Caco-2 (cell line): ENCODE results near the gene VSTM2L. TPM values are rescaled to one million over a fixed set of nuclear protein-coding genes. Genes with fewer than 3 reads are reported as not detected.

ENCODE experiments used
- BruUV-seq: library from RNA; stranded (reverse); fragments of 400-500 nt; replicated peaks from 2 replicates; lab custom pipeline; 2021; lab: Mats Ljungman, UMichigan
- CTCF ChIA-PET: fragments of 300-600 bp; sonication (Branson Sonifier 250); formaldehyde crosslinking; loops from one replicate; lab custom pipeline; 2022; ENCODE audit warnings: antibody characterized with exemption; lab: Charles Lee
- POLR2A ChIA-PET: fragments of 300-600 bp; sonication (Branson Sonifier 250); formaldehyde crosslinking; loops from one replicate; lab custom pipeline; 2022; ENCODE audit warnings: antibody characterized with exemption; lab: Charles Lee
- DNase-seq, 2 experiments: peaks; one replicate each; pipeline versions ENCODE4 v3.0.0 to v3.0.0-alpha.2; 2020 to 2022
- H3K27me3 ChIP-seq: replicated peaks from 2 replicates; pipeline ENCODE4 v1.6.0; 2011; ENCODE audit warnings: low read length; ENCODE audit not compliant: control insufficient read depth, insufficient read depth
- H3K36me3 ChIP-seq: 2 replicates; pipeline ENCODE4 v1.5.1; 2011; ENCODE audit warnings: low read length; ENCODE audit not compliant: control insufficient read depth, insufficient read depth
- H3K4me1 ChIP-seq: fragments of 250-450 bp; sonication (Bioruptor Pico); 2 replicates; pipeline ENCODE4 v1.5.1; 2020; ENCODE audit warnings: mild to moderate bottlenecking
- H3K4me3 ChIP-seq: 2 replicates; pipeline ENCODE4 v1.5.1; 2011; ENCODE audit warnings: low read depth, mild to moderate bottlenecking, control low read depth, low read length
- H3K9me3 ChIP-seq: fragments of 250-450 bp; sonication (Bioruptor Pico); 2 replicates; pipeline ENCODE4 v1.5.1; 2020; ENCODE audit warnings: mild to moderate bottlenecking, moderate library complexity
- H3K27ac Mint-ChIP-seq: one replicate; pipeline ENCODE4 v1.8.0; 2022; ENCODE audit warnings: mixed read lengths; ENCODE audit not compliant: unreplicated experiment
- H3K27me3 Mint-ChIP-seq: one replicate; pipeline ENCODE4 v1.8.0; 2022; ENCODE audit warnings: mixed read lengths; ENCODE audit not compliant: insufficient read depth, unreplicated experiment
- H3K36me3 Mint-ChIP-seq: one replicate; pipeline ENCODE4 v1.8.0; 2022; ENCODE audit warnings: mild to moderate bottlenecking, mixed read lengths; ENCODE audit not compliant: insufficient read depth, unreplicated experiment
- H3K4me1 Mint-ChIP-seq: one replicate; pipeline ENCODE4 v1.8.0; 2022; ENCODE audit warnings: low read depth, mixed read lengths; ENCODE audit not compliant: unreplicated experiment
- H3K4me3 Mint-ChIP-seq: one replicate; pipeline ENCODE4 v1.8.0; 2022; ENCODE audit warnings: mild to moderate bottlenecking, moderate library complexity, mixed read lengths; ENCODE audit not compliant: unreplicated experiment
- H3K9me3 Mint-ChIP-seq: one replicate; pipeline ENCODE4 v1.8.0; 2022; ENCODE audit warnings: mixed read lengths; ENCODE audit not compliant: unreplicated experiment
- CTCF ChIP-seq, 2 experiments: fragments of 200-600 bp in 1 of 2; IDR thresholded peaks; 1 replicate in 1 of 2; 2 replicates in 1 of 2; pipeline versions ENCODE4 v1.5.1 to v1.8.0; 2011 to 2022; ENCODE audit warnings: antibody characterized with exemption in 1 of 2, control low read depth in 1 of 2, inconsistent platforms in 1 of 2, low read depth in 1 of 2, low read length in 1 of 2, mild to moderate bottlenecking in 1 of 2, moderate library complexity in 1 of 2; ENCODE audit not compliant: insufficient read depth in 1 of 2, severe bottlenecking in 1 of 2, unreplicated experiment in 1 of 2
- intact Hi-C: fragments of 100-400 bp; cut with micrococcal nuclease; formaldehyde crosslinking; loops from one replicate; pipeline ENCODE4 v1.10.0; 2022; ENCODE audit not compliant: unreplicated experiment
- total RNA-seq: library from RNA; stranded (reverse); gene quantifications from 2 replicates; pipeline ENCODE4 v1.2.3, GENCODE V29; 2022

VSTM2L gene
- total RNA-seq, 1 experiment from 2014 or later: not detected

- no peak for DNase-seq
- Mint-ChIP-seq H3K36me3 (peaks cover 23% of the 10 kb centered on the region), H3K9me3 (no peaks in the 10 kb centered on the region), H3K4me3 (no peak overlapping the region), H3K27ac (no peak overlapping the region), H3K27me3 (no peaks in the 10 kb centered on the region), H3K4me1 (no peaks in the 10 kb centered on the region)
- Histone ChIP-seq H3K9me3 (no peaks in the 10 kb centered on the region), H3K36me3 (peaks cover 1% of the 10 kb centered on the region; the same call in 1 of the 2 replicates), H3K4me3 (no peak overlapping the region), H3K27me3 (no peaks in the 10 kb centered on the region), H3K4me1 (no peaks in the 10 kb centered on the region)
- intact Hi-C loops: no loop called here
- ChIA-PET CTCF (interaction anchor here (0.6 kb wide), 1 partner anchor 99 kb away, joined by 3 read pairs; no protein-coding TSS in a partner anchor), POLR2A (no interaction called here)
- TF ChIP-seq CTCF (IDR thresholded peaks at IDR 0.05; ENCODE audit: insufficient read depth in 1 of 2, low read depth in 1 of 2, low read length in 1 of 2, severe bottlenecking in 1 of 2, unreplicated experiment in 1 of 2): no peak
- no TSS peak for BruUV-seq
Measured at GRCh38 chr20:37856932-37857660, 45.8 kb upstream of the VSTM2L start.

- ChIA-PET CTCF (no interaction called here), POLR2A (no interaction called here)
- TF ChIP-seq CTCF (IDR thresholded peaks at IDR 0.05; ENCODE audit: insufficient read depth in 1 of 2, low read depth in 1 of 2, low read length in 1 of 2, severe bottlenecking in 1 of 2, unreplicated experiment in 1 of 2): no peak
- Histone ChIP-seq H3K27me3 (no peaks in the 10 kb centered on the region), H3K4me3 (no peak overlapping the region), H3K9me3 (no peaks in the 10 kb centered on the region), H3K4me1 (no peaks in the 10 kb centered on the region), H3K36me3 (no peaks in the 10 kb centered on the region; the same call in 1 of the 2 replicates)
- no TSS peak for BruUV-seq
- no peak overlapping the region for H3K4me3 Mint-ChIP-seq
- H3K27ac Mint-ChIP-seq: no peak overlapping the region
- peak in 1 of 2 experiments; percentile 32 for DNase-seq
- no peaks in the 10 kb centered on the region for H3K27me3 Mint-ChIP-seq
- intact Hi-C loops: no loop called here
- no peaks in the 10 kb centered on the region for H3K9me3 Mint-ChIP-seq
- H3K4me1 Mint-ChIP-seq: no peaks in the 10 kb centered on the region
- H3K36me3 Mint-ChIP-seq: peaks cover 24% of the 10 kb centered on the region
Measured at GRCh38 chr20:37859406-37860171, 43.3 kb upstream of the VSTM2L start.

DNA sequence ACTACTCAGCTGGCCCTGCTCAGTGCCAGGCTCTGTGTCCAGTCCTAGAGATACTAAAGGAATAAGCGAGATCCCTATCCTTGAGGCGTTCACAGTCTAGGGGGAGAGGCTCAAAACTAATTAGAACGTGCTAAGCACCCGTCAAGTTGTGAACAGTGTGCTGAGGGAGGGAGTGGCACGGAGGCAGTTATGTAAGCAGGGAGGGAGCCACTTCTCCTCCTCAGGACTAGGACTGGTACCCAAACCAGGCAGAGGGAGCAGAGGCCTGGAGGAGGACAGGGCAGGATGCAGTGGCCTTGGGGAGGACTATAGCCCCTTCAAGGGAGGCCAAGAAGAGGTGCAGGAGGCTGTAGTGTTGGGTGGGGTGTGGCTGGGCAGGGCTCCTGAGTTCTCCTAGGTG is 39.6 kb upstream of the VSTM2L start:
- no peaks in the 10 kb centered on the region for H3K27me3 Mint-ChIP-seq
- H3K27ac Mint-ChIP-seq: no peak overlapping the region
- no peaks in the 10 kb centered on the region for H3K27me3 ChIP-seq
- H3K4me1 ChIP-seq: no peaks in the 10 kb centered on the region
- H3K36me3 Mint-ChIP-seq: peaks cover 9% of the 10 kb centered on the region
- H3K36me3 ChIP-seq: no peaks in the 10 kb centered on the region; the same call in none of the 2 replicates
- H3K9me3 Mint-ChIP-seq: no peaks in the 10 kb centered on the region
- no TSS peak for BruUV-seq
- DNase-seq: no peak
- H3K4me3 Mint-ChIP-seq: no peak overlapping the region
- POLR2A ChIA-PET: no interaction called here
- intact Hi-C loops: no loop called here
- H3K4me3 ChIP-seq: no peak overlapping the region
- CTCF ChIA-PET: no interaction called here
- no peak for TF ChIP-seq CTCF (IDR thresholded peaks at IDR 0.05; ENCODE audit: insufficient read depth in 1 of 2, low read depth in 1 of 2, low read length in 1 of 2, severe bottlenecking in 1 of 2, unreplicated experiment in 1 of 2)
- no peaks in the 10 kb centered on the region for H3K4me1 Mint-ChIP-seq
- H3K9me3 ChIP-seq: no peaks in the 10 kb centered on the region
